Stimulated activated naive CD8-positive, alpha-beta T cell treated with anti-CD3 and anti-CD28 coated beads, Interleukin-15, Interleukin-2, amounts not matched to agents 100 U/mL and 50 U/mL, for 24 hours (primary cell): Measurements from ENCODE around the gene SGIP1.
"Not testable (repeated sequence)": the region's sequence is repeated elsewhere in the genome, so short reads cannot be mapped to it uniquely, and the experiment has no call there.

Experiments
- ATAC-seq: fragments of 150-1000 bp; cut with Tn5 transposase; one replicate; pipeline ENCODE4 v1.10.0; 2021
- DNase-seq: peaks from one replicate; pipeline ENCODE4 v3.0.0; 2021

Gene SGIP1

DNA sequence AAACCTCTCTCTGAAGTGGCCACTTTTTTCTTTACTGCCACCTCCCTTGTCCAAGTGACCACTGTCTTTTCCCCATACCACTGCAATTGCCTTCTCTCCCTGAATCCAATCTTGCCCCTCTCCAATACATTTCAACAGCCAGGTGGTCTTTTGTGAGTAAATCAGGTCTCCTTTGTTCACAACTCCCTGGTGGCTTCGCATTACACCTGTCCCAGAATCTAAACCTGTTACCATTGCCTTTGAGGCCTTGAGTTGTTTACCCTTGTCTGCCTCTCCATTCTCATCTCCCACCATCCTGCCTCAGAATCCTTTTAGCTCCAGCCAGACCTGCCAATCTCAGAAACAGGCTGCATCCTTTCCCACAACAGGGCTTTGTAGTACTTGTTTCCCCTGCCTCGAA lies 196.5 kb downstream of the SGIP1 start:
- DNase-seq (no peak), ATAC-seq (no peak)

DNA sequence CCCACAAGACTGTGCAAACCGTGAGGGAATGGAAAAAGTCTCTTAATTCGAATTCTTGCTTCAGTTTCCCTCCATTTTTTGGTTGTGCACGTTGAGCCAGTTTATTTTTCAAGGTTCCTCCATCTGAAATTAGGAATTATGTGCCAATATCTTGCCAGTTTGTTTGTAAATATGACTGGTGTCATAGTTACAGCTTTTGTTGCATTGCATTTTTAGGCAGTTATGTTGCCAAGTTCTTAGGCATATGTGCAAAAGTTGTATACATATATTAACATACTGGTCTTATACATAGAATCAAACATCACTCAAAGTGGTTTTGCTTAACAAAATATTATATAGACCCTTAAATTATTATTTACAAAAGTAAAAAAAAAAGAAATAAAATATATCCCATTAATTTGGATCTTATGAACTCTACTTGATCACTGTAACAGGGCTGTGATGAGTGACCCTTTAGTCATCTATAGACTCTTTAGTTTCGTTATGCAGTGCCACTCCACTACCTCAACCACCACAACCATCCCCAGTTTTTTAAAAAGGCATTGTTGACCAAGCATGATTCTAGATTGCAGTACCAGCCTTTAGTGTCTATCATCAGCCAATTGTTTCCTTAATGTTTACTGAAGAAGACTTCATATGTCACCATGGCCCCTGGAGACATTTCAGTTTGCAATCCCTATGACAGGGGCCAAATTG lies 197.4 kb downstream of the SGIP1 start:
- ATAC-seq: no peak

DNA sequence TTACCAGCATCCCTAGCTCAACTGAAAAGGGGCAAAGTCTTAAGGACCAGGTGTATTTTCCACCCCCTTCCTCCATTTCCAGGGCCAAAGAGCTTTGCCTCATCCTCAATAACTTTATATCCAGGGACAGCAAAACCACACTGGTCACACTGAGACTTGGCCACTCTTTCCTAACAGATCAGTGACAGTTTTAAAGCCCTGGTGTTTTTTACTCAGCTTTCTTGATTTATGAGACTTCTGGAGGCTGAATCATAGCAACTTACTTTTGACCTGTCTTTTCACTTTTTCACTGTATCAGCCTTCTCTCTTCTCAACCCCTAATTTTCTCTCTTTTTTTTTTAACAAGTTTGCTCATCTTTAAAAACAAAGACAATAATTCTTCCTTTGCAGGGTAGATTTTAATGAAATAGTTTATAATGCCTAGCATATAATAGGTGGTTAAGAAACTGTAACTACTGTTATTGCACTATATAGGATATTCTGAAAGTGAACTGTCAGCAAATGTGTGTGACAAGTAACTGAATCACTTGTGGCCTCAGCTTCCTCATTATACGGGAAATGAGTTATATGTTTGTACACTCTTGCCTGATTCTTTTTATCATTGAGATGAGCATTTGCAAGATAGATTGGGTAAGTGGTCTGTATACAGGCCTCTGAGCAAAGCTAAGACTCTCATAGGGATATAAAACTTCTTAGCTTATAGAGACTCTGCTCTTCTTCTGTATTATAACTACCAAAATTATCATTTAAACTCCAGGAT lies 198.6 kb downstream of the SGIP1 start:
- DNase-seq (no peak), ATAC-seq (peak; percentile 63)

More for the DNA sequence above, 197.4 kb downstream of the SGIP1 start:
- no peak for DNase-seq

DNA sequence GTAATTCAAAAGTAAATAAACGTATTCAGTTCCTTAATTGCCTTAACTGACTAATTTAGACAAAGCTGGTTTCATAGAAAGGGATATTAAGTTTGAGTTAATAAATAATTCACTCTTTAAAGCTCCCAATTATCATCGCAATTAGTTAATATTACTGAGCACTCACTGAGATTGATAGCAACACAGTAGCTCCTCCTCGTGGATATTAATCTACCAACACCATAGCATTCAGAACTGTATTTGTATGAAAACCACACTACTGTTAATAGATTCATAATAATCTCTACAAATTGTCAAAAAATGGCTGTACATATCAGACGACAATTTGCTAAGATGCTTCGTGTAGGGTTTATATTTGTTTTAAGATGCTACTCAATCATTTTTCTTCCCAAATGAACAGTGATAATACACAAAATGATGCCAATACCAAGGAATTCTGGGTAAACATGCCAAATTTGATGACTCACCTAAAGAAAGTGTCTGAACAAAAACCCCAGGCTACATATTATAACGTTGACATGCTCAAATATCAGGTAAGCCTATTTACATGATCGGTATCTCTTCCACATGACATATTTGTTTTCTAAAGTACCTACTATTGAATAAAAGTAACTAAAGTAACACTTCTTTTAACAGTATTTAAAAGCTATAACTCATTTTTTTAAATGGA lies 199.5 kb downstream of the SGIP1 start:
- DNase-seq (no peak), ATAC-seq (no peak)

DNA sequence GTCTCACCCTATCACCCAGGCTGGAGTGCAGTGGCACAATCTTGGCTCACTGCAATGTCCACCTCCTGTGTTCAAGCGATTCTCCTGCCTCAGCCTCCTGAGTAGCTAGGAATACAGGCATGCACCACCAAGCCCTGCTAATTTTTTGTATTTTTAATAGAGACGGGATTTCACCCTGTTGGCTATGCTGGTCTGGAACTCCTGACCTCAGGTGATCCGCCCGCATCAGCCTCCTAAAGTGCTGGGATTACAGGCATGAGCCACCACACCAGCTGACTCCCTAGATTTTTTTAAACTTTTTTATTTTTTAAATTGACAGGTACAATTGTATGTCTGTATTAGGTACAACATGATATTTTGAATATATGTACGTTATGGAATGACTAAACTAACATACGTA lies 200.6 kb downstream of the SGIP1 start:
- ATAC-seq, DNase-seq: not testable (repeated sequence)

DNA sequence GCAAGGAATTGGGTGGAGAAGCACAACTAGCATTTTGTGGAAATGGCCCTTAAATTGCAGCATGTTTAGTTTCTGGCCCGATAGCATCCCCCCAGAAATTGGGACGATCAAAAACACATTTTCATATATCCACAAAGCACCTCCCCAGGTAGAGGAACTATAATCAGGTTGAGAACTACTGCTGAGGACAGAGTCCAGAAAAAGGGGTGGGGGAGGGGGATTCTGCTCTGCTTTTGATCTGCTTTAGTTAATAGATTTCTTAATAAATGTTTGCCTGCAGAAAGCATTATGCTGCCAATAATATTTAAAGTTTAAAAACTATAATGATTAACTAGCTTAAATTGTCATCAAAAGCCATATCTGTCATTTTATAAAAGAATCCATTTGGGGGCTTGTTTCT lies 203.9 kb downstream of the SGIP1 start:
- no peak for ATAC-seq

DNA sequence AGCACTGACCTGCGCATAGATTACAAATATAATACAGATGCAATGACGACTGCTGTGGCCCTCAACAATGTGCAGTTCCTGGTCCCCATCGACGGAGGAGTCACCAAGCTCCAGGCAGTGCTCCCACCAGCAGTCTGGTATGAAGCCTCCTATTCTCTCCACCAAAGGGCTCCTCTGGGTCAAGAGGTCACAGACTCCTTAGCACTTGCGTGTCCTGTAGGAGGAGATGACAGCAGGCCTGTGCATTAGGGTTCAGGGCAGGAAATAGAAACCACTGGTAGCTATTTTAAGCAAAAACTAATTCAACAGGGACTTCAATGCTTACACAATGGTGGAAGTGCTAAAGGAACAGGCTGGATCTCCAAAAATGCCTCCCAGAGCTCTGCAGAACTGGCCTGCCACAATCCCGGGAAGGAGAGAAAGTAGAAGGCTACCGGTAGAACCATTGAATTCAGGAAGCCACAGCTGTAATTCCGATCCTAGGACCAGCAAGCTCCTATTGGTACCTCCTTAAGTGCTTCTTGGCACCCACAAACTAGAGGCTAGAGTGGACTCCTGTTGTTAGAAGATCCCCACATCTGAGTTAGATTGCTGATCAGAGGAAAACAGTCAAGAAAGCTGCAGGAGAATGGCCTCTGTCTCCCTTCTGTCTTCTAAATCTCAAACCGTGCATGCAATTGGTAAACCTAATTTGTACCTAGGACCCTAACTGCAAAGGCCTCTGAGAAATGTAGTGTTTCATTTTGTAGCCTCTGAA lies 205.6 kb downstream of the SGIP1 start:
- DNase-seq (no peak), ATAC-seq (no peak)

More for the DNA sequence above, 203.9 kb downstream of the SGIP1 start:
- DNase-seq: no peak

DNA sequence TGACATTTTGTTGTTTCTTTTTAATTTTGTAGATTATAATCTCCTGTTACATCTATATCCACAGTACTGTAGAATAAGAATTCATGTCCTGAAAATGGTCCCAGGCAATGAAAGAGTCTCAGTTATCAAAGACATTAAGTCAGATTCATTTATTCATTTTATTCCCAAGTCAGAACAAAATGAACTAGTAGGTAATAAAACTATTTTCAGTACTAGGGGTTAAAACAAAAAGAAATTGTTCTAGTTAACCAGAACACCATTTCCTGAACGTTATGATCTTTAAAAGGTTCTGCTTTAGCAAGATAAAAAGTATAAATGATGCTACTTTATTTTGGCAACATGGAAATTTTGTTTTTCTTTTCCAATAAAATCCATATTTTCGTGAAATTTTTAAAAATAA lies 211.5 kb downstream of the SGIP1 start:
- ATAC-seq: no peak

DNA sequence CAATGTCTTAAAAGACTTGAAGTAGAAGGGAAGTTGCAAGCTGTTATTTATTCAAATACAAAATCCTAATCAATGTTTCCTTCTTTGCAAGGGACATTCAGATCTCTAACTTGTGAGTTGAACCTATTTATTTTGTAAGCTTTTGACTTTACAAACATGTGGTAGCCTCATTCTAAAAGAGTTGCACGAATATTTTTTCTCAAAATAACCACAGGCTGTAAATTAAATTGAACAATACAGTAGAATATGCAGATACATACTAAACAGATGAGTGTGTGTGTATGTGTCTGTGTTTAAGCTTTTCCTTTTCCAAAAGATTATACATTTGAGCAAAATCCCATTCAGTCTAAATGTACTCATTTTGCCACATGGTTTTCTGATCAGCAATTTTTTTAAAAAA lies 213.5 kb downstream of the SGIP1 start:
- DNase-seq: no peak
- no peak for ATAC-seq

More for the DNA sequence above, 211.5 kb downstream of the SGIP1 start:
- DNase-seq: no peak

DNA sequence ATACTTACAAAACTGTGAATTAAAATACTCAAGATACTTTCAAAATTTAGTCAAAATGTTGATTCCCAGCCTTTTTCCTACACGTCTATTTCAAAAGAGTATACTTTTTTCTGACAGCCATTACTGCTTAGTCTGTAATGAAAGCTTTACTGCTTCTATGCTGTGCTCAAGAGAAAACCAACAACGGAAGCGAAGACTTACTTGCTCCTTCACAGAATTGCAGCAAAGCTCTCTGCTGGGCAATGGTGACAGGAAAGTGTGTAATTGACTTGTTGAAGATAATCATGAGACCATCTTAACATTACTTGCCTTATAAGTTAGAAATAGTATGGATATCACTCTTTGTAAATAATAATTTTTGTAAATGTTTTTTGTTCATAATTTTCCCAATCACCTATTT lies 216.6 kb downstream of the SGIP1 start:
- no peak for DNase-seq
- no peak for ATAC-seq

DNA sequence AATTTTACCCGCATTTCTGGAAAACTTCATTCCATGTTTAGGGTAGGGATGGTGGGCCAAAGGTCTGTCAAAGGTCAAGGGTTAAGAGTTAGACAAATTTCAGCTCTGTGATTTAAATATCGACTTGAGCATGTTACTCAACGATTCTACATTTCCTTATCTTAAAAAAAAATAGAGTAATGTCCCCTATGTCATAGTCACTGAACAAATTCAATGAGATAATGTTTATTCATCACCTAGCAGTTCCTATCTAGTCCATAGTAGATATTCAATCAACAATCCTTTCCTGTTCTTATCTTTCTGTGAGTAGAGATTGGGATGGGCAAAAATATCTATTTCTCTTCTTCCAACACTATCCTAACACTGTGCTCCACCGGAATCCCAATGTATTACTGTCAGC lies 217.2 kb downstream of the SGIP1 start:
- DNase-seq (no peak), ATAC-seq (no peak)

DNA sequence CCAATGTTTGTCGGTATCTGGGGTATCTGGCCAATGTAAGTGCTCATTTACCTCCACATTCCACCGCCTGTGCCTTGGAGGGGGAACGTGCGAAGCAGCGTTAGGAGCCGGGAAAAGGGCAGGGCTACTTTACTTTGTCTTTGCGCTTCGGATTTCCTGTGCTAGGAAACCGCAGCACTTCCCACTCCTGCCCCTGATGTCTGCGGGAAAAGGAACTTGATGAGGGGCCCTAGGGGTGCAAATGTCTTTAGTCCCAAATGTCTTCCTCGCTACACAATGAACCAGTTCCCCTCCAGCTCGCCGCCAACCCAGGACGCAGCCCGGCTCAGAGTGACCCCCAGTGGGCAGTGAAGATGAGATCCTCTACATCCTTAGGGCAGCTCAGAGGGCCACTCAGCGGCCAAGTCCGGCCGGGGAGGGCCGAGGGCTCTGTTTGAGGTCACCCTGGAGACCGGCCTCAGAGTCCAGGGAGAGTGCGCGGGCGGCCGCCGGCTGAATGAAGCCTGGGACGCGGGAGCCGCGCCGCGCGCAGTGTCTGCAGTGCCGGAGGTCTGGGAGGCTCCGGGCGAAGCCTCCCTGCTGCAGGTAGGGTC lies 218.1 kb downstream of the SGIP1 start, which contains the start of gene DYNLT5:
DYNLT5 (plus strand) TSS at position 460 of the 593 bp plus-strand sequence. CDS start 2,200 bp downstream, outside the sequence.
- peak; percentile 17 for DNase-seq
- ATAC-seq: no peak

DNA sequence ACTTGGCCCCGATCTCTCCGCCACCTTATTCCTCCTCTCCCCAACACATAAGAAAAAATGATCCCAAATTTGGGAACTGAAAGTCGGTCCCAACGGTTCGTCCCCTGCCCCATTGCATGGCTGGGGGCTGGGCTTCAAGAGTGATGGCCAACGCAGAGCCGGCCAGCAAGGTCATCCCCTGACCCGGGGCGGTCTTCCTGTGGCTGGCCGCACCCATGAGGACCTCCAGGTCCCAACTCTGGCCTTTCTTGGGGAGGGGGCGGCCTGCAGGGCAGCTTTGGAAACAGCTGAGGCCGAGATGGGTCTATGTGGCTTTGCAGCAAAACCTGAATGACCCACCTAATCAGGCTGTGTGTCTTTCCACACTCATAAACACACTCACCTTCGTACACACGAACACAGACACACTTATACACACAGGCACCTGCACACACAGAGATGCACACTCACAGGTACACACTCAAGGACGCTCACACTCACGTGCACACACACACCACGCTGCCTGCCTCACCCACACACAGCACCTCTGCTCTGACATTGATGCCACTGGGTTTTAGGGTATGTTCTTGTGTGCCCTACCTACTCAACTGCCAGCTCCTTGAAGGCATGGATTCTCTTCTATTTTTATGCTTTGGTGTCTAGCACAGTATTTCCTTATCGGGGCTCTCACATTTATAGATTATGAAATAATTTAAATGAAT lies 218.9 kb downstream of the SGIP1 start:
- DNase-seq (no peak), ATAC-seq (no peak)

DNA sequence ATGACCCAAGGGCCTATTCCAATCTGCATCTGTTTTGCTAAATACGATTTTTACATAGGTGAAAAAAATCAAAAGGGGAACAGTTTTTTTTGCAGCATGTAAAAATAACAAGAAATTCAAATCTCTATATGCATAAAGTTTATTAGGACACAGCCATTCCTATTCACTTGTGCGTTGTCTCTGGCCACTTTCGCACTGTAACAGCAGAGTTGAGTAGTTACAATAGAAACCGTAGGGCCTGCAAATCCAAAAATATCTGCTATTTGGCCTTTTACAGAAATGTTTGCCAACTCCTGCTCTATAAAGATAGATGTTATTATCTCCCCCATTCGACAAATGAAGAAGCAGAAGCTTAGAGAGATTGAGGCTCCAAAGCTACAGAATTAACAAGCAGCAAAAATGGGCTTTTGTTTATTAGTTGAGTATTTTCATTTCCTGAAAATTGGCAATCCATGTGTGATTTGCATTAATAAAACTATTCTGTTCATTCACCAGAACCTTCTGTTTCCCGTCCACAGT lies 223.8 kb downstream of the SGIP1 start:
- DNase-seq: no peak
- ATAC-seq: no peak

DNA sequence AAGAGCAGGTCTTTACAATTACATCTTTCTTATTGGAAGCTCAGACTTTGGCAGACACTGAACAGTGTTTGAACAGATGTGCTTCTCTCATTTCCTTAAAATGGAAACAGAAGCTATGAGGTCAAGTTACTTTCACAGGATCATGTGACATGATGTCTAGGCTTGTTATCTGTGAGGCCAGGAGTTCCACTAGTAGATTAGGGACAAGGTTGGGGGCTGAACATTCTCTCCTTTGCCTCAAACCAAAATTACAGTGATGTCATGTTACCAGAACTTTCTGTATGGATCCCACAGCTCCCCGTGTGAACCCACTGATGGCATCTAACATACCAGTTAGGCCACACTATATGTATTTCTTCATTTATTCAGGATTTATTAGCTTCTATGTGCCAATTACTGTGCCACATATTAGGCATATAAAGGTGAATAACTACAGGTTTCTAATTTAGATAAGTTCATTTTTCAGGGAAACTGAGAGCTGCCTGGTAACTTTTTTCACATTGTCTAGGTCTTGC lies 224.3 kb downstream of the SGIP1 start:
- DNase-seq (no peak), ATAC-seq (no peak)

DNA sequence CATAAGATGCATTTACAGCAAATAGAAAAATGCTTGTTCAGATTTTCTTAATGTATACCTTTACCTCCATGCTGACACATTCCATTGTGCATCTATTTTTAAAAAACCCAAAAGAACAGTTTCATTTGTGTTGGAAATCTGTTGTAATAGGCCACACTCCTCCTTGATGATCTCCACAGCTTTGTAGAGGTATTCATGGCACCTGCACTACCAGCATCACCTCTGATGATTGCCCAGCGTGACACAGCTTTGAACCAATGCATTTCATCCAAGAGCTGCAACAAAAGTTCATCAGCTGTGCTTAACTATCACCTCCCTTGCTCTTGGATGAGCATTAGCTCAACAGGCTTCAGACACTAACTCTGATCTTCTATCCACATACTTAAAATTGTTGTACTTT lies 226.6 kb downstream of the SGIP1 start:
- no peak for ATAC-seq
- no peak for DNase-seq

DNA sequence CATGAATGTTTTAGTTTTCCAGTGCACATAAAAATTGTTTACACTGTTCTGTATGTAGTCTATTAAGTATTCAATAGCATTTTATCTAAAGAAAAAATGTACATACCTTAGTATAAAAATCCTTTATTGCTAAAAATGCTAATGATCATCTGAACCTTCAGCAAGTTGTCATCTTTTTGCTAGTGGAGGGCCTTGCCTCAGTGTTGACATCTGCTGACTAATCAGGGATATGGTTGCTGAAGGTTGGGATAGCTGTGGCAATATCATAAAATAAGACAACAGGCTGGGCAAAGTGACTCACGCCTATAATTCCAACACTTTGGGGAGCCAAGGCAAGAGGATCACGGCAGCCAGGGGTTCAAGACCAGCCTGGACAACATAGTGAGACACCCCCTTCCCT lies 227.3 kb downstream of the SGIP1 start:
- ATAC-seq (no peak), DNase-seq (no peak)

DNA sequence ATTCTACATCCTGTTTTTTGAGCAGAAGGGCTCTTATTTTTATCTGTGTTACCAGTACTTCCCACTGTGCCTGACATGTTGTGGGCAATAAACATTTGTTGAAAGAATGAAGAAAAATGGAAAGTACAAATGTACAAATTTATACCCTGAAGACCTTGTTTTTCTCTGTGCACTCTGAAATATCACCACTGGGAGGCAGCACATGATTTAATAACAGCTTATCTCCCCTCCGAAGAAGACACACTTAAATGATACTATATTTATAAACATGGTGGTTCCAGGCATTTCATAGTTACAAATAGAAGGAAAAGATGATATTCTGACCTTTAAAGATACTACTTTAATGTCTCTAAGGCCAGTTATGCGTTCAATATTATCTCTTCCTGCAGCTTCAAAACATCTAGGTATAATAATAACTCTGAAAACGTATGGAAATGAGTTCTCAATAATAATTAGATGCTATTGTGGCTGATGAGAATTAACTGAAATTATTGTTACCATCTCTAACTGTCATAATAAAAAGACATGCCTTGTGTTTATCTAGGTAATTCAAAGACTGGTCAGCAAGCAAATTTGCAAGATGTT lies 231.1 kb downstream of the SGIP1 start:
- ATAC-seq (no peak), DNase-seq (peak; percentile 53)

DNA sequence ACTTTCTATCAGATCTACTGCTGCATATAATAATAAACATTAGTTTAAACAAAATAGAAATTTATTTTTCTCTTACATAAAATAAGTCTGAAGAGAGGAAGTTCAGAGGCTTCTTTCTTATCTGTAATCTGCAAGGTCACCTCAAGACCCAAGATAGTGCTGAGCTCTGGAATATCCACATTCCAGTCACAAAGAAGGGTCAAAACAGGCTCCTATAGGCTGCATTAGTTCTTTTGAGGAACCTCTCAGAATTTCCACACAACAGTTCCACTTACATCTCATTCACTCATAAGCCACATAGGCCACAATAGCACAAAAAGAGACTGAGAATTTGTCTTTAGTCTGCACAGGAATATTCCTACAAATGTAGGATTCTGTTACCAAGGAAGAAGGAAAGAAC lies 233.7 kb downstream of the SGIP1 start:
- DNase-seq: no peak
- ATAC-seq: peak; percentile 26

DNA sequence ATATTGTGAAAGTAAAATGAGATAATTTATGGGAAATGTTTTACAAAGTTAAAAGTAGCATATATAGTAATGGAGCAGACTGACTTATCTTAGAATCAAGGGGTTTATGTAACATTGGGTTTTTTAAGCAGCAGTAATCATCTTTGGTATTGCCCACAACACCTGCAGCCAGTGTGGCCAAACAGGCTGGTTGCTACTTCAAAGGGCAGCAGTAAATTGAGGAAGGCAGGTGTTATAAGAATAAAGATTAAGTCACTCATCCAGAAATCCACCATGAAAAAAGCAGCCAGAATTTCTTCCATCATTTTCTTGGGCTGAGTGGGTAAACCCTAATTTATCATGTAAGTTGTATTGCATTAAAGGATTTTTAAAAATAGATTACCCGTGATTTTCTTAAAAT lies 235.0 kb downstream of the SGIP1 start:
- DNase-seq (no peak), ATAC-seq (no peak)
